Panc1 (cell line): ENCODE results near the gene TBC1D22A. TPM values are rescaled to one million over a fixed set of nuclear protein-coding genes. Genes with fewer than 3 reads are reported as not detected.

Source experiments
- ATAC-seq: fragments of 200-7000 bp; cut with Tn5 transposase; 2 replicates; pipeline ENCODE4 v1.9.1; 2020; ENCODE audit warnings: mild to moderate bottlenecking, moderate library complexity
- BruUV-seq: library from RNA; stranded (reverse); fragments of 400-500 nt; replicated peaks from 2 replicates; lab custom pipeline; 2021; lab: Mats Ljungman, UMichigan
- CTCF ChIA-PET: fragments of 300-600 bp; sonication (Branson Sonifier 250); formaldehyde crosslinking; loops from one replicate; lab custom pipeline; 2022; ENCODE audit warnings: antibody characterized with exemption; lab: Charles Lee
- POLR2A ChIA-PET: fragments of 300-600 bp; sonication (Branson Sonifier 250); formaldehyde crosslinking; loops from one replicate; lab custom pipeline; 2022; ENCODE audit warnings: antibody characterized with exemption; lab: Charles Lee
- DNase-seq: peaks from one replicate; pipeline ENCODE4 v3.0.0-alpha.2; 2010; ENCODE audit warnings: low read depth, low spot score
- H3K27ac ChIP-seq: 2 replicates; pipeline ENCODE4 v1.5.1; 2011; ENCODE audit warnings: mild to moderate bottlenecking, low read length, inconsistent platforms
- H3K27me3 ChIP-seq: fragments of 200-500 bp; sonication (Bioruptor generic); 2 replicates; pipeline ENCODE4 v1.6.0; 2014; ENCODE audit warnings: low read length, inconsistent platforms; ENCODE audit not compliant: control insufficient read depth, insufficient read depth
- H3K36me3 ChIP-seq: fragments of 200-500 bp; sonication (Bioruptor generic); 2 replicates; pipeline ENCODE4 v1.5.1; 2014; ENCODE audit warnings: inconsistent platforms, mild to moderate bottlenecking, low read length, moderate library complexity; ENCODE audit not compliant: control insufficient read depth, insufficient read depth
- H3K4me1 ChIP-seq: 2 replicates; pipeline ENCODE4 v1.5.1; 2011; ENCODE audit warnings: inconsistent platforms, mild to moderate bottlenecking, low read length, moderate library complexity; ENCODE audit not compliant: control insufficient read depth, insufficient read depth
- H3K4me3 ChIP-seq, 2 experiments: 2 replicates each; pipeline ENCODE4 v1.5.1; 2011 to 2012; ENCODE audit warnings: low read depth in 2 of 2, low read length in 2 of 2, mild to moderate bottlenecking in 2 of 2, inconsistent platforms in 1 of 2, moderate library complexity in 1 of 2
- H3K9me3 ChIP-seq: fragments of 200-500 bp; sonication (Bioruptor generic); 2 replicates; pipeline ENCODE4 v1.5.1; 2014; ENCODE audit warnings: low read depth, mild to moderate bottlenecking, inconsistent platforms, low read length, moderate library complexity; ENCODE audit not compliant: control insufficient read depth, insufficient read depth
- POLR2AphosphoS5 ChIP-seq: IDR thresholded peaks from 2 replicates; pipeline ENCODE4 v1.6.1; 2012; ENCODE audit warnings: mild to moderate bottlenecking, low read depth, low read length, moderate library complexity
- SIN3A ChIP-seq: IDR thresholded peaks from 2 replicates; pipeline ENCODE4 v1.6.1; 2012; ENCODE audit warnings: low read depth, mild to moderate bottlenecking, low read length, moderate library complexity, borderline replicate concordance; ENCODE audit not compliant: insufficient read depth
- TCF7L2 ChIP-seq: IDR thresholded peaks from 2 replicates; pipeline ENCODE4 v1.6.1; 2011; ENCODE audit warnings: mild to moderate bottlenecking, low read depth, low read length, inconsistent platforms
- in situ Hi-C: cut with HindIII; loops from 2 replicates; pipeline ENCODE4 v1.10.0; 2016; ENCODE audit warnings: low sequenced_read_pairs, low pct_unique_long_range_greater_than_20kb
- intact Hi-C: fragments of 100-400 bp; cut with micrococcal nuclease; formaldehyde crosslinking; loops from one replicate; pipeline ENCODE4 v1.10.0; 2022; ENCODE audit not compliant: unreplicated experiment
- total RNA-seq: library from RNA; stranded (reverse); gene quantifications from one replicate; pipeline ENCODE4 v1.2.1, GENCODE V29; 2021; ENCODE audit not compliant: unreplicated experiment
- TF ChIP-seq, protein P1 (sequence below), 2 experiments: IDR thresholded peaks; 2 replicates each; pipeline ENCODE4 v1.6.1; 2011 to 2012; ENCODE audit warnings: low read depth in 2 of 2, control low read depth in 1 of 2, low read length in 1 of 2, mild to moderate bottlenecking in 1 of 2, moderate library complexity in 1 of 2; ENCODE audit not compliant: insufficient read depth in 1 of 2
- TF ChIP-seq, protein P2 (sequence below): fragments of 450-650 bp; IDR thresholded peaks from 2 replicates; pipeline ENCODE4 v1.5.1; 2017; ENCODE audit warnings: mild to moderate bottlenecking

The TBC1D22A gene
- total RNA-seq, 1 experiment from 2014 or later, result 28.7 TPM

DNA sequence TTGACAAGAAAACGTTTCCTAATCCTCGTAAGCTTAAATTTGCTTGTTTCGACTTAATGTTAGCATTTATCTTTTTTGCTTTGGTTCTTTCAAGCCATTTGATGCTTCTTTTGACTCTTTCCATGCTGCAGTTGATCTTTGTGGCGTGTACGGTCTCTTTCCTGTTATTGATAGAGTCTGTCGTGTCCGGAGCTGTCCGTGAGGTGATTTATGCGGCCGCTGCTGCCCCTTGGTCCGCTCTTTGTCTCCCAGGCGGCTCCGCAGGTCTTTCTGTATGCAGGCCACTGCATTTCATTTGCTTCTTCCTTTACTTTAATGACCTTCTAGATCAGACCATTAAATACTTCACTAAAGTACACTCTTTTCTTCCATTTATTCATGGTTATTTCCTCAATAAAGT lies 50.3 kb downstream of the TBC1D22A start:
- H3K27me3 ChIP-seq, result no peaks in the 10 kb centered on the region
- DNase-seq, result no peak
- H3K9me3 ChIP-seq, result no peaks in the 10 kb centered on the region
- no peak overlapping the region for H3K4me3 ChIP-seq
- BruUV-seq, result no TSS peak
- peaks cover 5% of the 10 kb centered on the region; the same call in 1 of the 2 replicates for H3K4me1 ChIP-seq
- no peaks in the 10 kb centered on the region; the same call in 1 of the 2 replicates for H3K36me3 ChIP-seq
- H3K27ac ChIP-seq, result no peak overlapping the region
- CTCF ChIA-PET, result interaction anchor here (0.5 kb wide), 1 partner anchor 33 kb away, joined by 3 read pairs; no protein-coding TSS in a partner anchor
- POLR2A ChIA-PET, result no interaction called here
- TF ChIP-seq, protein P1, sequence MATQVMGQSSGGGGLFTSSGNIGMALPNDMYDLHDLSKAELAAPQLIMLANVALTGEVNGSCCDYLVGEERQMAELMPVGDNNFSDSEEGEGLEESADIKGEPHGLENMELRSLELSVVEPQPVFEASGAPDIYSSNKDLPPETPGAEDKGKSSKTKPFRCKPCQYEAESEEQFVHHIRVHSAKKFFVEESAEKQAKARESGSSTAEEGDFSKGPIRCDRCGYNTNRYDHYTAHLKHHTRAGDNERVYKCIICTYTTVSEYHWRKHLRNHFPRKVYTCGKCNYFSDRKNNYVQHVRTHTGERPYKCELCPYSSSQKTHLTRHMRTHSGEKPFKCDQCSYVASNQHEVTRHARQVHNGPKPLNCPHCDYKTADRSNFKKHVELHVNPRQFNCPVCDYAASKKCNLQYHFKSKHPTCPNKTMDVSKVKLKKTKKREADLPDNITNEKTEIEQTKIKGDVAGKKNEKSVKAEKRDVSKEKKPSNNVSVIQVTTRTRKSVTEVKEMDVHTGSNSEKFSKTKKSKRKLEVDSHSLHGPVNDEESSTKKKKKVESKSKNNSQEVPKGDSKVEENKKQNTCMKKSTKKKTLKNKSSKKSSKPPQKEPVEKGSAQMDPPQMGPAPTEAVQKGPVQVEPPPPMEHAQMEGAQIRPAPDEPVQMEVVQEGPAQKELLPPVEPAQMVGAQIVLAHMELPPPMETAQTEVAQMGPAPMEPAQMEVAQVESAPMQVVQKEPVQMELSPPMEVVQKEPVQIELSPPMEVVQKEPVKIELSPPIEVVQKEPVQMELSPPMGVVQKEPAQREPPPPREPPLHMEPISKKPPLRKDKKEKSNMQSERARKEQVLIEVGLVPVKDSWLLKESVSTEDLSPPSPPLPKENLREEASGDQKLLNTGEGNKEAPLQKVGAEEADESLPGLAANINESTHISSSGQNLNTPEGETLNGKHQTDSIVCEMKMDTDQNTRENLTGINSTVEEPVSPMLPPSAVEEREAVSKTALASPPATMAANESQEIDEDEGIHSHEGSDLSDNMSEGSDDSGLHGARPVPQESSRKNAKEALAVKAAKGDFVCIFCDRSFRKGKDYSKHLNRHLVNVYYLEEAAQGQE (IDR thresholded peaks at IDR 0.05; ENCODE audit: insufficient read depth in 1 of 2, low read depth in 2 of 2, low read length in 1 of 2), result no peak
- TF ChIP-seq, protein P2, sequence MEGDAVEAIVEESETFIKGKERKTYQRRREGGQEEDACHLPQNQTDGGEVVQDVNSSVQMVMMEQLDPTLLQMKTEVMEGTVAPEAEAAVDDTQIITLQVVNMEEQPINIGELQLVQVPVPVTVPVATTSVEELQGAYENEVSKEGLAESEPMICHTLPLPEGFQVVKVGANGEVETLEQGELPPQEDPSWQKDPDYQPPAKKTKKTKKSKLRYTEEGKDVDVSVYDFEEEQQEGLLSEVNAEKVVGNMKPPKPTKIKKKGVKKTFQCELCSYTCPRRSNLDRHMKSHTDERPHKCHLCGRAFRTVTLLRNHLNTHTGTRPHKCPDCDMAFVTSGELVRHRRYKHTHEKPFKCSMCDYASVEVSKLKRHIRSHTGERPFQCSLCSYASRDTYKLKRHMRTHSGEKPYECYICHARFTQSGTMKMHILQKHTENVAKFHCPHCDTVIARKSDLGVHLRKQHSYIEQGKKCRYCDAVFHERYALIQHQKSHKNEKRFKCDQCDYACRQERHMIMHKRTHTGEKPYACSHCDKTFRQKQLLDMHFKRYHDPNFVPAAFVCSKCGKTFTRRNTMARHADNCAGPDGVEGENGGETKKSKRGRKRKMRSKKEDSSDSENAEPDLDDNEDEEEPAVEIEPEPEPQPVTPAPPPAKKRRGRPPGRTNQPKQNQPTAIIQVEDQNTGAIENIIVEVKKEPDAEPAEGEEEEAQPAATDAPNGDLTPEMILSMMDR, result no peak
- TF ChIP-seq POLR2AphosphoS5 (no peak), SIN3A (no peak), TCF7L2 (no peak)
- in situ Hi-C loops (no loop called here), intact Hi-C loops (no loop called here)
- no peak for ATAC-seq

DNA sequence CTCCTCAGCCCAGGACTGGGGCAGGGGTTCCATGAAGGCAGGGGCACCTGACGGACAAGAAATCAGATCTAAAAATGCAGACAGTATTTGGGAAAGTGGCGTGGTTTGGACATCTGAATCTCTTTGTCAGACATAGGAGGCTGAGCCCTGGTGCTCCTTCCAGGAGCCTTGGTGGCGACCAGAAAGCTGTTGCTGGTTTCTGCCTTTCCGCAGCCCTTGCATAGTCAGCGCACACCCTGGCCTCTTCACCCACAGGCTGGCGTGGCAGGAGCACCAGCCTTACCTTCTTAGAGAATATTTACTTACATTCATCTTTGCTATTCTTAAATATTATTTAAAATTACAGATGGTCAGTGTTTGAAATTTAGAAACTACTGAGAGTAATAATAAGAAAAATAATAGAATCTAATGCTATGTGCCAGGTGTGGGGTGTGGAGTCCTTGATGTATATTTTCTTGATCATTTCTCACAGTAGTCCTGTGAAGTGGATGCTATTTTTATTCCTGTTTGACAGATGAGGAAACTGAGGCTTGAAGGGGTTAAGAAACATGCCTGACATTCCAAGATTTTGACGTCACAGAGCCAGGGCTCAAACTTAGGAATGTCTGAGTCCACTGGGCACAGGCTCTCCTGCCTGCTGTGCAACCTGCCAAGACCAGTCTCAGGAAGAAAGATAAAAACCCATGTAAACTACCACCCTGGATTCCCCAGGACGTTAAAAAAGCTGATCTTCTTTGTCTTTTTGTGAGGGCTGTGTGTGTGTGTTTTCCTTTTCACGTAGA lies 51.6 kb downstream of the TBC1D22A start:
- BruUV-seq, result no TSS peak
- intact Hi-C loops, result no loop called here
- Histone ChIP-seq H3K4me3 (no peak overlapping the region), H3K27me3 (no peaks in the 10 kb centered on the region), H3K9me3 (no peaks in the 10 kb centered on the region), H3K27ac (no peak overlapping the region), H3K4me1 (peaks cover 5% of the 10 kb centered on the region; the same call in 1 of the 2 replicates), H3K36me3 (no peaks in the 10 kb centered on the region; the same call in 1 of the 2 replicates)
- TF ChIP-seq, protein P1 (IDR thresholded peaks at IDR 0.05; ENCODE audit: insufficient read depth in 1 of 2, low read depth in 2 of 2, low read length in 1 of 2), result no peak
- TF ChIP-seq, protein P2, result no peak
- TF ChIP-seq TCF7L2, result no peak
- no peak for TF ChIP-seq POLR2AphosphoS5
- no peak for TF ChIP-seq SIN3A
- no peak for ATAC-seq
- no peak for DNase-seq
- ChIA-PET POLR2A (no interaction called here), CTCF (no interaction called here)
- in situ Hi-C loops, result no loop called here
